Neuron (in vitro differentiated cells): ENCODE measurements around the gene PAX3.

Source experiments
- H2AFZ ChIP-seq: one replicate; pipeline ENCODE4 v1.6.1; 2013; ENCODE audit warnings: low read depth, mild to moderate bottlenecking, inconsistent platforms, low read length, moderate library complexity
- H3K27me3 ChIP-seq: one replicate; pipeline ENCODE4 v1.6.1; 2013; ENCODE audit warnings: low read length; ENCODE audit not compliant: insufficient read depth
- H3K36me3 ChIP-seq: one replicate; pipeline ENCODE4 v1.6.1; 2013; ENCODE audit warnings: low read length; ENCODE audit not compliant: insufficient read depth
- H3K4me1 ChIP-seq: one replicate; pipeline ENCODE4 v1.6.1; 2013; ENCODE audit warnings: low read length; ENCODE audit not compliant: insufficient read depth
- H3K4me3 ChIP-seq: 2 replicates; pipeline ENCODE4 v1.5.1; 2013; ENCODE audit warnings: mild to moderate bottlenecking, low read length, moderate library complexity
- H3K9me3 ChIP-seq: one replicate; pipeline ENCODE4 v1.6.1; 2013; ENCODE audit warnings: low read length

The PAX3 gene

GRCh38 chr2:222239091-222239490 lies 59.7 kb downstream of the PAX3 start:
- H3K27me3 ChIP-seq, result peaks cover under 1% of the 10 kb centered on the region
- H2AFZ ChIP-seq, result no peak overlapping the region
- no peak overlapping the region for H3K4me3 ChIP-seq
- no peaks in the 10 kb centered on the region for H3K9me3 ChIP-seq
- peaks cover 45% of the 10 kb centered on the region for H3K4me1 ChIP-seq
- peaks cover 7% of the 10 kb centered on the region for H3K36me3 ChIP-seq

DNA sequence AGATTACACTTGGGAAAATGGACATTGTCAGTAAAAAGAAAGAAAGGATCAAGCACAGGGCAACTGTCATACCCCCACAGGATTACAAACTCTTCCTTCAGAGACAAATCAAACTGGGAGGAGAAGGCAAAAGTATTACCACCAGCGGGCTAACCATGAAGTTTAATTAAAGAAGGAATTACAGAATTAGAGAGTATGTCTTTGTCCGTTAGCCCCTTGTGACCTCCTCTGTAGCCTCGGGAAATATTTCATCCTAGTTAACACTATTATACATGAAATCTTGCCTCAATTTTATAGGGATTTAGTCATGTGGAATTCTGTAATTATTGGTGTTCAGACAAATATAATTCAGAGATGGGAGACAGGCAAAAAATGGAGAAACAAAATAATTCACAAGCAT lies 60.7 kb downstream of the PAX3 start:
- H3K27me3 ChIP-seq, result no peaks in the 10 kb centered on the region
- peaks cover 5% of the 10 kb centered on the region for H3K36me3 ChIP-seq
- peaks cover 45% of the 10 kb centered on the region for H3K4me1 ChIP-seq
- H3K4me3 ChIP-seq, result no peak overlapping the region
- H3K9me3 ChIP-seq, result no peaks in the 10 kb centered on the region
- no peak overlapping the region for H2AFZ ChIP-seq

- Histone ChIP-seq H3K27me3 (no peaks in the 10 kb centered on the region), H3K4me1 (peaks cover 6% of the 10 kb centered on the region), H3K9me3 (no peaks in the 10 kb centered on the region), H2AFZ (no peak overlapping the region), H3K4me3 (no peak overlapping the region), H3K36me3 (peaks cover 24% of the 10 kb centered on the region)
Observed at GRCh38 chr2:222232839-222233238, 66.0 kb downstream of the PAX3 start.

DNA sequence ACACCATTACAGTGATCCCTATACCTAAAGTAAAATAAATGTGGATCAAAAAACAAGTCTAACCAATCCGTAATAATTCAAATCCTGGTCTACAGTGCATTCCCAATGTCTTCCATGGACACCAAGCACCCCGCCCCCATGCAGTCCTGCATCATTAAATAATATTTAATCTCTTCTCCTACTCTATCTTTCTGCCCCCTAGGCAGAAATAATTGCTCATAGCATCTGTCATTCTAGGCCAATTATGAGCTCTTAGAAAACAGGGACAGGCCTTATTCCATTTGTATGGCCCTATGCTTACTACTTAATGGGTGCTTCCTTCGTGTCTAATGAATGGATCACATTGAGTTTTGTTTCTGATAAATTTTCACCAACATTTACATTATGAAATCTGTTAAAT lies 66.4 kb downstream of the PAX3 start:
- H3K9me3 ChIP-seq, result no peaks in the 10 kb centered on the region
- no peak overlapping the region for H3K4me3 ChIP-seq
- peaks cover 25% of the 10 kb centered on the region for H3K36me3 ChIP-seq
- H3K4me1 ChIP-seq, result peaks cover 3% of the 10 kb centered on the region
- H3K27me3 ChIP-seq, result no peaks in the 10 kb centered on the region
- no peak overlapping the region for H2AFZ ChIP-seq

DNA sequence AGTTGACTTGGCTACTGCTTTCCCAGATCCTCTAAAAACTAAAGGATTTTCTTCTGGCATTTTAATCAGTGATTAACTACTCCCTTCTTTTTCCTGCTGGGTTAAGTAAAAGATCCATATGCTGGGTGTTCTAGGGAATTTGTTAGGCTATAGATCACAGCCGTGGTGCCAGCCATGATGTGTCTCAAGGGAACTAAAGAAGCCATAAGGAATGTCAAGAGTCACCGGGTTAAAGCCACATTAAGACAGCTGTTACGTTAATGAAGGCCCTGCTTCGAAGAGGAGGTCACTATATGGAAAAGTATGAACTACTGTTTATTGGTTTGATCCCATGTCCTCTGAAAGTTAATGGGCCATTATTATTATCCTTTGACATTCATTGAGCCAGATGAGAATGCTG lies 70.7 kb downstream of the PAX3 start:
- H3K9me3 ChIP-seq, result no peaks in the 10 kb centered on the region
- H3K4me1 ChIP-seq, result no peaks in the 10 kb centered on the region
- H3K27me3 ChIP-seq, result no peaks in the 10 kb centered on the region
- no peak overlapping the region for H2AFZ ChIP-seq
- no peak overlapping the region for H3K4me3 ChIP-seq
- peaks cover 34% of the 10 kb centered on the region for H3K36me3 ChIP-seq

DNA sequence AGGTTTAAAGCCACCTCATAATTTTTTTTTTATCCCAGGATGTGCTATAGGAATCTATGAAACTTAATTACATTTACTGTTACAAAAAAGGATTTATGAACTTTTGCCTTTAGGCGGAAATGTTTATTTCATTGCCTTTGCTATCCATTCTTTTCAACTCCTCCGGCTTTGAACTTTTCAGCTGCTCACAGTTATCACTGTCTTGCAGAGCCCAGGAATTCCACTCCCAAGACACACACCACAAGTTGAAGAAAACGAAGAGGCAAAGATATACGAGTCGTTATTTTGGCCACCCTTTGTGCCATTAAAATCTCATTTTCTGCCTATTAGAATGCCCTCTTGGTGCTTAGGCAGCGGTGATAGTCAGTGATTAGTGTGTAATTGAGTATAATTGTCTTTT lies 80.0 kb downstream of the PAX3 start:
- Histone ChIP-seq H3K36me3 (peaks cover 43% of the 10 kb centered on the region), H3K4me3 (no peak overlapping the region), H3K4me1 (no peaks in the 10 kb centered on the region), H3K9me3 (no peaks in the 10 kb centered on the region), H3K27me3 (no peaks in the 10 kb centered on the region), H2AFZ (no peak overlapping the region)

GRCh38 chr2:222217712-222218111 lies 81.1 kb downstream of the PAX3 start:
- Histone ChIP-seq H3K4me1 (no peaks in the 10 kb centered on the region), H3K36me3 (peaks cover 46% of the 10 kb centered on the region), H3K9me3 (no peaks in the 10 kb centered on the region), H3K27me3 (no peaks in the 10 kb centered on the region), H2AFZ (no peak overlapping the region), H3K4me3 (no peak overlapping the region)

DNA sequence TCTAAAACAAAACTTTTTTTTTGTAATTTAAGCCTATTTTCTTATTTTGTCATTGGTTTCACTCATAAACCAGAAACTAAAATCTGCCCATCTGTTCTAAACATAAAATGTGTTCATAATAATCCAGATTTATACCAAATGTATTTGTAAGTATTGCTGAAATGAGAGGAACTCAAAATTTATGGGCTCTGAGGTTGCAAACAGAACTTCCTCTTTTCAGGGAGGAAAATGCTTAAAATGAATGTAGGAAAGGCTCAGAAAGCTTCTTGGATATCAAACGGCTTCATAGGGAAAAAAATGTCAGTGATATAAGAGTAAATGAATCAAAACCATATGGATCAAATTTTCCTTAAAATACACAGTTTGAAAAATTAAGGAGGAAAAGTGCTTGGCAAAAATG lies 83.9 kb downstream of the PAX3 start:
- no peak overlapping the region for H3K4me3 ChIP-seq
- H3K27me3 ChIP-seq, result no peaks in the 10 kb centered on the region
- H2AFZ ChIP-seq, result no peak overlapping the region
- no peaks in the 10 kb centered on the region for H3K9me3 ChIP-seq
- peaks cover 42% of the 10 kb centered on the region for H3K36me3 ChIP-seq
- no peaks in the 10 kb centered on the region for H3K4me1 ChIP-seq

GRCh38 chr2:222213049-222213448 lies 85.7 kb downstream of the PAX3 start:
- peaks cover 33% of the 10 kb centered on the region for H3K36me3 ChIP-seq
- H3K27me3 ChIP-seq, result no peaks in the 10 kb centered on the region
- H3K4me1 ChIP-seq, result peaks cover 12% of the 10 kb centered on the region
- H3K4me3 ChIP-seq, result no peak overlapping the region
- no peak overlapping the region for H2AFZ ChIP-seq
- H3K9me3 ChIP-seq, result no peaks in the 10 kb centered on the region

- H3K4me1 ChIP-seq, result peaks cover 12% of the 10 kb centered on the region
- no peak overlapping the region for H2AFZ ChIP-seq
- H3K36me3 ChIP-seq, result peaks cover 30% of the 10 kb centered on the region
- H3K4me3 ChIP-seq, result no peak overlapping the region
- no peaks in the 10 kb centered on the region for H3K9me3 ChIP-seq
- no peaks in the 10 kb centered on the region for H3K27me3 ChIP-seq
Observed at GRCh38 chr2:222212571-222212970, 86.2 kb downstream of the PAX3 start.

- no peak overlapping the region for H3K4me3 ChIP-seq
Observed at GRCh38 chr2:222208010-222208690, 90.6 kb downstream of the PAX3 start.

GRCh38 chr2:222205136-222205535 lies 93.7 kb downstream of the PAX3 start:
- Histone ChIP-seq H3K4me3 (no peak overlapping the region), H3K36me3 (peaks cover 21% of the 10 kb centered on the region), H2AFZ (no peak overlapping the region), H3K27me3 (no peaks in the 10 kb centered on the region), H3K4me1 (peaks cover 12% of the 10 kb centered on the region), H3K9me3 (no peaks in the 10 kb centered on the region)

More at GRCh38 chr2:222208010-222208690, 90.6 kb downstream of the PAX3 start:
- Histone ChIP-seq H3K36me3 (peaks cover 17% of the 10 kb centered on the region), H3K9me3 (no peaks in the 10 kb centered on the region), H3K4me1 (peaks cover 12% of the 10 kb centered on the region), H3K27me3 (no peaks in the 10 kb centered on the region), H2AFZ (no peak overlapping the region)

DNA sequence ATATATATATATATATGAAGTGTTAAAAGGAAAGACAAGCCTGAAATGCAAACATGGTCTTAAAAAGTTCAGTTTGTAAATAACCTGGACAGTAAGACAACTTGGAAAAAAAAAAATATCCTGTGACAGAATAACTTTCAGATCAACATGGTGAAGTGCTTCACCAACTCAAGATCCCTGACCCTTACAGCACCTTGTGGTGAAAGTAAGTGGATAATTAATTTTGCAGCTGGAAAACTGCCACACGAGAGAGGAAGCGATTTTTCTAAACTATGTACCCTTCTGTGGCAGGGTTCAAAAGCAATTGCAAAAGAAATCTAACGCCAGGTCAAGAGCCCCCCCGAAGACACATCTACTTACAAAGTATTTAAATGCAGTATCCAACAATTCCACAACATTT lies 95.8 kb downstream of the PAX3 start:
- Histone ChIP-seq H3K36me3 (peaks cover 26% of the 10 kb centered on the region), H3K27me3 (no peaks in the 10 kb centered on the region), H3K9me3 (no peaks in the 10 kb centered on the region), H3K4me3 (no peak overlapping the region), H2AFZ (no peak overlapping the region), H3K4me1 (no peaks in the 10 kb centered on the region)

- H3K36me3 ChIP-seq, result peaks cover 10% of the 10 kb centered on the region
- H2AFZ ChIP-seq, result no peak overlapping the region
- H3K4me1 ChIP-seq, result no peaks in the 10 kb centered on the region
- no peaks in the 10 kb centered on the region for H3K27me3 ChIP-seq
- no peak overlapping the region for H3K4me3 ChIP-seq
- no peaks in the 10 kb centered on the region for H3K9me3 ChIP-seq
Observed at GRCh38 chr2:222196159-222196558, 102.6 kb downstream of the PAX3 start.
